ENCODE data around the gene CHKB.
"Not testable (repeated sequence)": the region's sequence is repeated elsewhere in the genome, so short reads cannot be mapped to it uniquely, and the experiment has no call there.

Gene CHKB

DNA sequence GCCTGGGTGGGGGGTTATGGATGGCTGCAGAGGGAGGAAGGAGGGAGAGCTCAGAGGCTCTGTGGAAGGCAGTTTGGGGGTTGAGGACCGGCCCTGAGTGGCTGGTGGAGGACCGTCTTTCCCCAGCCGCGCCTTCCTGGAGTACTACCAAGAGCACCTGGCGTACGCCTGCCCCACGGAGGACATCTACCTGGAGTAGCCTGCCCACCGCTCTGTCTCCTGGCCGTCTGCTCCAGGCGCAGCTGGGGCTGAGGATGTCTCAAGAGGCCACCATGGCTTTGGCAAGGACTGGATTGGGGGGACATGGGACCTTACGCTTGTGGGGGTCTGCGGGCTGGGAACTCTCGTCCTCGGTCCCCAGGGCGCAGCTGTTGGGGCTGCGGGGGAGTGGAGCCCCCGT lies 27.9 kb upstream of the CHKB start:
- no peak for DNase-seq (ENCODE audit: extremely low read depth, low read depth)
- TF ChIP-seq CTCF (IDR thresholded peaks at IDR 0.05; ENCODE audit: low read depth, low read length): no peak

GRCh38 chr22:50610041-50610451 lies 27.4 kb upstream of the CHKB start:
- no peak for DNase-seq (ENCODE audit: extremely low read depth, low read depth)
- TF ChIP-seq CTCF (IDR thresholded peaks at IDR 0.05; ENCODE audit: low read depth, low read length): no peak

DNA sequence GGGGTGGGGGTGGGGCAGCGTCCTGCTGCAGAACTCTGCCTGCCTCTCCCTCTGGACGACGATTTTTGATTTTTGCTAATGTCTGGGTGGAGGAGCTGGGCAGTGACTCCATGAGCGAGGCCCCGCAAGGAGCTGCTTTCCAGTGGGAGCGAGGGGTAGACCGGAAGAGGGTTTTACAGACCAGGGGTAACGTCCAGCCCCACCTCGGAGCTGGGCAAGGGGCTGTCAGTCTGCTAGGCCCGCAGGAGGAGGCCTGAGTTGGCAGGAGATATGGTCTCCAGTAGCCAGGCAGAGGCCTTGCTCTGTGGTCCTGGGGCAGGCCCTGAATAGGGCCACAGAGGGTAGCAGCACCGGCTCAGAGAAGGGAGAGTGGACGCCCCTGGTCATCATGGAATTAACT lies 26.9 kb upstream of the CHKB start:
- DNase-seq (ENCODE audit: extremely low read depth, low read depth): no peak
- TF ChIP-seq CTCF (IDR thresholded peaks at IDR 0.05; ENCODE audit: low read depth, low read length): no peak

GRCh38 chr22:50608996-50609395 lies 26.3 kb upstream of the CHKB start:
- no peak for TF ChIP-seq CTCF (IDR thresholded peaks at IDR 0.05; ENCODE audit: low read depth, low read length)
- no peak for DNase-seq (ENCODE audit: extremely low read depth, low read depth)

DNA sequence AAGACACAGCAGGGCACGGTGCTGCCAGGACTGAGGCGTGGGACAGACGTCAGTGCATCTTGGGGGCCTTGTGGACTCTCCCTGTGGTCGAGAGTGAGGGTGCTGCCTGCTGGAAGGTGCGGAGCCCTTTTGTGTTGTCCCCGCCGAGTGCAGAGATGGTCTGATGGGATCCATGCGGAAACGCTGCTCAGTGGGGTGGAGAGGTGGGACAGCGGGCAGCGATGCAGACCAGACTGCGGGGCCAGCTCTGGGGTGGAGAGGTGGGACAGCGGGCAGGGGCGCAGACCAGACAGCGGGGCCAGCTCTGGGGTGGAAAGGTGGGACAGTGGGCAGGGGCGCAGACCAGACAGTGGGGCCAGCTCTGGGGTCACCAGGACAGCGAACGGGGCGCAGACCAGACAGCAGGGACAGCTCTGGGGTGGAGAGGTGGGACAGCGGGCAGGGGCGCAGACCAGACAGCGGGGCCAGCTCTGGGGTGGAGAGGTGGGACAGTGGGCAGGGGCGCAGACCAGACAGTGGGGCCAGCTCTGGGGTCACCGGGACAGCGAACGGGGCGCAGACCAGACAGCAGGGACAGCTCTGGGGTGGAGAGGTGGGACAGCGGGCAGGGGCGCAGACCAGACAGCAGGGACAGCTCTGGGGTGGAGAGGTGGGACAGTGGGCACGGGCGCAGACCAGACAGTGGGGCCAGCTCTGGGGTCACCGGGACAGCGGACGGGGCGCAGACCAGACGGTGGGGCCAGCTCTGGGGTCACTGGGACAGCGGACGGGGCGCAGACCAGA lies 25.6 kb upstream of the CHKB start:
- not testable (repeated sequence) for DNase-seq (ENCODE audit: extremely low read depth, low read depth)

- DNase-seq (ENCODE audit: extremely low read depth, low read depth): no peak
- TF ChIP-seq CTCF (IDR thresholded peaks at IDR 0.05; ENCODE audit: low read depth, low read length): no peak
These were observed 25.0 kb upstream of the CHKB start for GRCh38 chr22:50607659-50608020.

GRCh38 chr22:50606946-50607658 lies 24.5 kb upstream of the CHKB start:
- no peak for DNase-seq (ENCODE audit: extremely low read depth, low read depth)
- TF ChIP-seq CTCF (IDR thresholded peaks at IDR 0.05; ENCODE audit: low read depth, low read length): no peak

Measured in AG09319 (cell line).